Activated T-helper 1 cell treated with anti-CD3 and anti-CD28 coated beads, Interleukin-2, amount 50 U/mL, for 16 hours (primary cell): ENCODE results near the gene UTRN.

Experiments
- DNase-seq, 2 donors: peaks; one replicate each; pipeline ENCODE4 v3.0.0-alpha.2; 2020; ENCODE audit warnings: low read depth in 1 of 2, low spot score in 1 of 2

UTRN gene

DNA sequence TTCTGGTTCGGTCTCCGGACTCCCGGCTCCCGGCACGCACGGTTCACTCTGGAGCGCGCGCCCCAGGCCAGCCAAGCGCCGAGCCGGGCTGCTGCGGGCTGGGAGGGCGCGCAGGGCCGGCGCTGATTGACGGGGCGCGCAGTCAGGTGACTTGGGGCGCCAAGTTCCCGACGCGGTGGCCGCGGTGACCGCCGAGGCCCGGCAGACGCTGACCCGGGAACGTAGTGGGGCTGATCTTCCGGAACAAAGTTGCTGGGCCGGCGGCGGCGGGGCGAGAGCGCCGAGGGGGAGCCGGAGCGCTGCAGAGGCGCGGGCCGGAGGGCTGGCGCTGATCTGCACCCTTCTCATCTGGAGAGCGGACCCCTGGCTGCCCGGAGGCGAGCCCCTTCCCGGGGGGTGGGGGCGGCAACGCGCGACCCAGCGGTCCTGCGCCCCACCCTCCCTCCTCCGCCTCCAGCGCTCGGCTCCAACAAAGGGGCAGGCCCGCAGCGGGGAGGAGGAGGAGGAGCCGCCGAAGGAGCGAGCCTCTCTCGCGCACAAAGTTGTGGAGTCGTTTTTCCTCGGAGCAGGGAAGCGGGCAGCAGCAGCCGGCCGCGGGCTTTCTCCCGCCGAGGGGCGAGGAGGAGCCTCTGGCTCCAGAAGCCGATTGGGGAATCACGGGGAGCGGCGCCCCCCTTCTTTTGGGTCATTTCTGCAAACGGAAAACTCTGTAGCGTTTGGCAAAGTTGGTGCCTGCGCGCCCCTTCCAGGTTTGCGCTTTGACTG is at the start of gene UTRN:
TSS of gene UTRN (plus strand) at position 553 of the 765 bp plus-strand sequence. CDS start 6,494 bp downstream, outside the sequence.
- DNase-seq, result peak in 1 of 2 donors; percentile 13

DNA sequence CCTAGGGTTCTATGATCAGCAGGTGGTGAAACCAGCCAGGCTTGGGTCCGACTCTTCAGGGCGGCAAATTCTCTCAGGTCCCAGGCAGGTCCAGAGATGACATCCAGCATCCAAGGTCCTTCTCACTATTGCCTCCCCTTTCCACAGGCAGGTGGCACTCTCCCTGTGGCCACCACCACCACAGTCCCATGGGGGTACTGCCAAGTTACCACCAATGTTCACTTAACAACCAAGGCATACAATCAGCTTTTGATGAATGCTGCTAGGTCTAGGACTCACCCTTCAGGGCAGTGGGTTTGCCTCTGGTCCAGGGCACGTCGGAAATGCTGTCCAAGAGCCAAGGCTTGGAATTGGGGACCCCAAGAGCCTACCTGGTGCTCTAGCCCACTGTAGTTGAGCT is 40.4 kb upstream of the UTRN start:
- DNase-seq, result no peak

DNA sequence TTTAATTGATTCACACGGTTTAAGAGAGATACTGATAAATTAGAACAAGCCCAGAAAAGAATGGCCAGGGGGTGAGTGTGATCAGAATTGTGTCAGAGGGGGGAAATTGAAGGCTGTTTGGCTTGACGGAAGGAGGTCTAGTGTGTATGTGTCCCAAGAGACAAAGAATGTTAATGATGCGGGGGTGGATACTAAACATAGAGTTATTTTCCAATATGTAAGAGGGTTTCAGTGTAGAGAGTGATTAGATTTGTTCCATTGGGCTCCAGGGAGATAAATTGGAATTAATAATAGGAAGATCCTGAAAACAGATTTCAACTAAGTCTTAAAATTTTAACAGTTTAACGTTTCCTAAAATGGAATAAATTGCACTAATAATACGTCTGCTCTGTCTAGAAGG is 38.1 kb upstream of the UTRN start:
- DNase-seq, result no peak

DNA sequence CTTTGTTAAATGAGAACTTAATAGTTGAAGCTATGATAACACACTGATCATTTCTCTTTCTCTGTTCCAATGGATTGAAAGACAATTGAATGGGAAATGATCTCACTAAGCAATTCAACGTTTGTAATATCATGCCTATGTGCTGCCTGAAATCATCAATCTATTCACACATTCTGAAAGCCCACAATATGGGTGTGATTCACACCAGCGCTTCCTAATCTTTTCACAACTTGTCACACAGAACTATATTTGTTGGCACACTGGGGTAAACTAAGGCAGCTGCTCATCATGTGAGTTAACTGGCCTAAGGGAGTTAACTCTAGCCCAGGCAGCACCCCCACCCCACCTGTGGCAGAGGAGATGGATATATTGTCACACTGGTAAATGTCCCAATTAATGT is 37.1 kb upstream of the UTRN start:
- no peak for DNase-seq

DNA sequence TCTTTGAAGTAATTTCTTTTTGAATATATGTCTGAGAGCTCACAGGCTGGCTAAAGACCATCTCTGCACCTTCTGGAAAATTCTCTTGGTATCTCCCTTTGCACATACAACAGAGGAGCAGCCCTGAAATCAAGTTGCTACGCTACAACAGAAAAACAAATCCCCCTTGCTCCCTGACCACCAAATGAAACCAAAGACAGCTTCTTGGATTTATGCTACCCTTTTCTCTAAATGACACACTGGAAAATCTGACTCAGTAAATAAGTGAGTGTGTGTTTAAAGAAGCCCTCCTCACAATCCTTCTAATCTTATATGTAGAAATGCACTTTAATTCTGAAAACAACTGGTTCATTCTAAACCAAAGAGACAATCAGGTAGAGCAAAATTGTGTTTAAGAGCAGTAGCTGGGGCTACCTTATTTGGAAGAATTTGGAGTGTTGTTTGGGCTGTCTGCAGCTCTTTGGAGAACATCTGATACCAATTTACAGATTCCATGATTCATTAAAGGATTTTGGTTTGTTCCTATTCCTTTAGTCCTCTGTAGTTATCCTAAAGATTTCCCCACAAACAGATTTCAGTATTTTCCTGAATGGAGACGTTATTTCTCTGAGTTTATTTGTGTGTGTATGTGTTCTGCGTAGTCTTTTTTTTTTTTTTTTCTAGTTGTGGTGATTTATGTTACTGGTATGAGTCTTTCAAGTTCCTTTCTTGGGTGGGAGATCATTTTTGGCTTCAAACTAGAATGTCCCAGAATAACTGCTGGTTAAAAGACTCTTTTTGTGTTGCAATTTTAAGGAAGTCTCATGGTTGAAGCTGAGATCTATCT is 36.4 kb upstream of the UTRN start:
- no peak for DNase-seq

DNA sequence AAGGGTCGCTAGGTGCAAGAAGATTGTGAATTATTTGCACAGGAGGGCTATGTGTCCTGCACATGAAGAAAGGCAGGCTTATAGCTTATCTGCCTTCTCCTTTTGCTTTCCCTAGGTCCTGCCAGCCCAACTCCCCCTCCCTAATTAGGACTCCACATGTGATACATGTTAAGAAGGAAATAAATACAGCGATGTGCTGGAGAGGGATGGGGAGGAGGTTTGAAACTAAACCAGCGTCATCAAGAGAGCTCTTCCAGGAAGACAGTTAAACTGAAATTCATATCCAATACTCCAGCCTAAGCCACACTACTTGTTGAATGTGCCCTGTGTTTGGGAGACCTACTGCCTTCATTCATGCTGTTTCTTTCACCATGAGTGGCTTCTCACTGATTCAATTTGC is 34.9 kb upstream of the UTRN start:
- DNase-seq, result no peak

DNA sequence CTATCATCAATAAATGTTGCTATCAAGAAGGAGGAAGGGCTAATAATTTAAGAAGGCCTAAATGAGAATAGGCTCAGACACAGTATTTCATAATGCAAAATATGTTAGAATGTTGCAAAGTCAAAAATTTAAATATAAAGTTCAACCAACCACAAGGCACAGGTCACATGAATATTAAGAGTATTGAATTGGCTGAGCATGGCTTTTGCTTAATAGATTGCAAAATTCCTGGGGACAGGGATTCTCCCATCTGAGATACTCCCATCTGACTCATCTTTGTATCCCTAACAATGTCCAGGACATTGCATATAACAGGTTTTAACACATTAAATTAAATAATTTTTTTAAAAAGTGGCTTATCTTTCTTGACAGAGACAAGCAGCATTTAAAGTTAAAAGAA is 32.9 kb upstream of the UTRN start:
- DNase-seq, result no peak

DNA sequence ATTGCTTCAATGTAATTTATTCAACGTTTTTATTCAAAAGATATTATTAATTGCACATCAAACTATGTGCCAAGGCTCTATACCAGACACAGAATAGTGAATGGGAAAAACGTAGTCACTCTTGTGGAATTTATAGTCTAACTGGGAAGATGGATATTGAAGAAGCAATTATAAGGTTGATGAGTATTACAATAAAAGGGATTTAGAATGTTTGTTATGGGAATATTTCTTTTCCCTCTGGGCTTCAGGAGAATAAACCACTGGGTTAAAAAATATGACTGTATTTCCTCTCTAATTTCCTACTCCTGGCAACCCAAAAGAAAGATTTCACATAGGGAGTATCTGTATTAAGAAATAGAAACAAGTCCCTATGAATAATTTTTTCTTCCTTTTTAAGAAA is 25.1 kb upstream of the UTRN start:
- no peak for DNase-seq

DNA sequence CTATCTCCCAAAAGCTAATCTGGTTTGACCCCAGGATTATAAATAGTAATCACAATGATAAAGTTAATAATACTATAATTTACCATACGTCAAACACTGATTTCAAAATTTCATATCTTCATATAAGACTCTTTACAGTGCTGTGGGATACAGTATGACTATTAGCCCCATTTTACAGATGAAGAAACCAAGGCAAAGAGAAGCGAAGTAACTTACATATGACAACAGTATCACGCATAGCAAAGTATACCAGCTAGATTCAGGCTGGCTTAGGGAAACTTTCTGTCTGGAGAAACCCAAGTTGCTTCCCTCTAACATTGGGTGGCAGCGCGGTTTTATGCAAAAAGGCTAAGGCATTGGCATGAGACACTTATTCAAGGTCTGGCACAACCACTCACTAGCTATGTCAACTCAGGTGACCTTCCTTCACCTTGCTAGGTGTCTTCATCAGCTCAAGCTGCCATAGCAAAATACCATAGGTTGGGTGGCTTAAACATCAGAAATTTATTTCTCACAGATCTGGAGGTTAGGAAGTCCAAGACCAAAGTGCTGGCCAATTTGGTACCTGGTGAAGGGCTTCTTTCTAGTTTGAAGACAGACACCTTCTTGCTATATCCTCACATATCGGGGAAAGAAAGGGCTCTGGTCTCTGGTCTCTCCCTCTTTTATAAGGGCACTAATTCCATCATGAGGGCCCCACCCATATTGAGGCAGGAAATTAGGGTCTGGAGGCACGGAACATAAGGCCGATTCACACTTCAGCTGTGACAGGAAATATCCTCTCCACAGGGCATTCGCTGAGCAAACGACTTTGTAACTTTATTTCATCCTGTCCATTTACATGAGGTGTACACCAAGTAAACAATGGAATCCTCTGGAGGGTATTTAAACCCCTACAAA is 22.4 kb upstream of the UTRN start:
- DNase-seq, result no peak

DNA sequence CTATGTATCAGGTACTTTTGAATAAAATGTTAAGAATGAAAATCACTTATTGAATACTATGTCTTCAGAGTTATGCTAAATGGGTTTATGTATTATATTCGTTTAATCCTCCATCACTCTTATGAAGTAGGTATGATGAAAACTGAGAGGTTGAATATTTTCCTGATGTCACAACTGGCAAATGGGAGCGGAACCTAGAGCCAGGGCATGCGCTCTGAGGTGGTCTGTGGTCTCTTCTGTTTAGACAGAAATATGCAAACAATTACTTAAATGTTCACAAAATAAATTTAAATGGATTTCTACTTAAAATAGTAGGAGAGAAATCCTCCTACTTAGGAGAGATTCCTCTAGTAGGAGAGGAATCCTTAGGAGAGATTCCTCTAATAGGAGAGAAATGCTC is 21.3 kb upstream of the UTRN start:
- no peak for DNase-seq

DNA sequence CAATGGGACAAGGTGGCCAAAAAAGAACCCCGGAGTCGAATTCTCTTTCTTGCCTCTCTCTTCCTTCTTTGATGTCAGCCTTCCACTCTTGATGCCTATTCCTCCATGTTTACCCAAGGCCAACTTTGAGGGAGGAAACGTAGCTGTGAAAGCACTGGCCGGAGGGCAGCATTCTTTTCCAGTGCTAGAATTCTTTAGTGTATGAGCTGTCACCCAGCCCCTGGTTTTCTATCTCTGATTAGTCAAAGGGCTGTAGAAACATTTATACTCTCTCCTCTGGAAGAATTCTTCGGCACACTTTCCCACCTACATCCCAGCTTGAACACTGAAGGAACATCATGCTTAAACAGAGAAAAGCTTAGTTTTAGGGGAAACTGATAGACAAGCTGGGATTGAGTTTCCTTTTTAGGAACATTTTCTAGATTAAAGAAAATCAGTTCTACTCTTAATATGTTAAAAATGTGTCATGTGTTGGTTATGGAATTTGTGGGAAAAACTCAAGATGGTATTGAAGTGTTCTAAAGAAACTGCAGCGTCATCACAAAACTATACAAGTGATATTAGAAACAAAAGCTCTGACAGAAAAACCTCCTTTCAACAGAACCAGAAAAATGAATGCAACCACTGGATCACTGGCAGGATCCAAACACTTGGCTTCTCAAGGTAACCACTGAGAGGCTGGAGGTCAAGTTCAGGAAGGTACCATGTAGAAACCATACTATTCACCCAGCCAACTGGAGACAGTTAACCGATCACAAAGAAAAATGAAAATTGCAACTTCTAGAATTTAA is 20.7 kb upstream of the UTRN start:
- no peak for DNase-seq

DNA sequence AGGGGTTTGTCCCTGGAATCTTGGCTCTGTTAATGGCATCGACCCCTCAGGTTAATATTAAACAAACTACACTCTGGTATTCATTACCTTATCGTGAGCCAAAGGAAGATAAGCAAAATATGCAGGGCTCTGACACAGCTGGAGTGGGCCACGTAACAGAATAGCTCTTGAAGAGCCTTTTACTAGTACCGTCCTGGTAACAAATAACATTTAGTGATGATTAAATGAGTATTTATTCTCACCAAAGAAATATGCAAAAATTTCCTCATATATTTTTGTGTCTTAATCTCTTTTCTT is 20.1 kb upstream of the UTRN start:
- DNase-seq, result no peak

DNA sequence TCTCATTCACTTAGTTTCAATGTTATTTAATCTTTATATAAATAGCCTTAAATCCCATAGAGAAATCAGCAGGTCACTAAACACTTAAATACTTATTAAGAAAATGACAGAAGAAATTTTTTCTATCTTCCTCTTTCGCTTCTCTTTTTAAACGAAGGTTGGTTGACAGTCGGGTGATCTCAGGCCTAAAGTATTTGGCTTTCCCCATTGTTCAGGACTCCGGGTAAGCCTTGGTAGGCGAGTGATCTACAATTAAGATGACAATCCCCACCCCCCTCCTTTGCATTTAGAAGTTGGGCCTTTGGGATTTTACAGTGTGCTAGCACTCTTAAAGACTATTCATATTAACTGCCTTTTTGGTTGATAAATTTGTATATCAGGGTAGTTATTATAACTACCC is 19.7 kb upstream of the UTRN start:
- no peak for DNase-seq

DNA sequence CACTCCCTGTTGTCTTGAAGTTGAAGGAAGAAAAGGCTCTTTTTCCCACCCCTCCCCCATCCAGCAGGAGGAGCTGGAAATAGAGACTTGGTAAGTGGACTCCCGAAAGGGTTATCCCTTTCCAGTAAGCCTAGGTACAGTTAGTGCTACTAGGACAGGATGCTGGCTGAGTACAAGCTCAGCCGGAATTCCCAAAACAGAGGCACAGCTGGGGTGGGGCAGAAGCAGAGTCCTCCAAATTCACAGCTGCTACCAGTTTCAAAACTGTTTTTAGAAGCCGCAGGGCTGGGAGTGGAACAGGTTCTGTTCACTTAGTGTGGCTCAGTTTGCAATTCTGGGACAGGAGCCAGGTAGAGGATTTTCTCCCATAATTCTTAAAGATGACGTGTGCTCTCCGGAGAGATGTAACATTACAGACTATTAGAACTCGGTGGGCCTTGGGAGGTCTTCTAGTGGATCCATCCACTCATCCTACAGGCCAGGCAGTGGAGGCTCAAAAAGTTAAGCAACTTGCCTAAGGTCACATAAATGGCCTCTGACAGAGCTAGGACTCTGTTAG is 19.0 kb upstream of the UTRN start:
- no peak for DNase-seq

DNA sequence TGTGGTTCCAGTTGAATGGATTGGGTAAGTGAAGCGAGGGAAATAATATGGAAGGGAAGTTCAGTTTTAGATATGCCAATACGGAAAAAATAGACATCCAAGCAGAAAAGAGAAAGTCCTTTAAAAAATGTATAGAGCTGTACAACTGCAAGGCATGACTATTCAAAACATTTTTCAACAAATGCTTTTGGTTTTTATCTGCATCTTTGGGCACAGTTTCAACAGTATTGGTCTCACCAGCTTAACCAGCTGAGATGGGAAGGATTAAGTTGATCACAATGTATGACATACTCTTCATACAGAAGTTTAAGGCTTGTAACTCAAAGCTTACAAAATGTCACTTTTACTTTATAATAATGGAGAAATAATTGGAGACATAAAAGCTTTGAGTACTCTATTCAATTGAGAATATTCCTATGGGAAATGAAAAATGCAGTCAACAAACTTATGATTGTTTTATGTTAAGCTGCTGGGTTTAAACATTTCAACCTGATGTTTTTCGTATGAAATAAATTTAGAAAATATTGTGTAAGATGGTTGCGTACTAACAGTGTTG is 16.3 kb upstream of the UTRN start:
- no peak for DNase-seq

DNA sequence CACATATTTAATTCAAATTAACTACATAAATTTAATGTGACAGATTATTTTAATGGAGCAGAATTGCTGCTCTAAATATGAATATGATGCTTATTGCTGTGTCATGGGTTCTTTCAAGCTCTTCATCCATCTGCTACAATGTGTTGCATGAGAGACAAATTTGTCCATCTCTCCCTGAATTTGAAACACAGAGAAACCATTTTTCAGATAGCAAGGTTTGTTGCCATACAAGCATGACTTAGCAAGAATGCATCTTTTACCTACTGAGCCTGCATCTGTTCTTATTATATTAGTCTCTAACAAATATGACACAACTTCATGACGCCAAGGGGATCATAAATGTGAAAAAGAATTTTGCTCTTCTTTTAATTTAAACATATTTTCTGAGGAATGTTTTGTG is 8.0 kb upstream of the UTRN start:
- DNase-seq, result no peak

DNA sequence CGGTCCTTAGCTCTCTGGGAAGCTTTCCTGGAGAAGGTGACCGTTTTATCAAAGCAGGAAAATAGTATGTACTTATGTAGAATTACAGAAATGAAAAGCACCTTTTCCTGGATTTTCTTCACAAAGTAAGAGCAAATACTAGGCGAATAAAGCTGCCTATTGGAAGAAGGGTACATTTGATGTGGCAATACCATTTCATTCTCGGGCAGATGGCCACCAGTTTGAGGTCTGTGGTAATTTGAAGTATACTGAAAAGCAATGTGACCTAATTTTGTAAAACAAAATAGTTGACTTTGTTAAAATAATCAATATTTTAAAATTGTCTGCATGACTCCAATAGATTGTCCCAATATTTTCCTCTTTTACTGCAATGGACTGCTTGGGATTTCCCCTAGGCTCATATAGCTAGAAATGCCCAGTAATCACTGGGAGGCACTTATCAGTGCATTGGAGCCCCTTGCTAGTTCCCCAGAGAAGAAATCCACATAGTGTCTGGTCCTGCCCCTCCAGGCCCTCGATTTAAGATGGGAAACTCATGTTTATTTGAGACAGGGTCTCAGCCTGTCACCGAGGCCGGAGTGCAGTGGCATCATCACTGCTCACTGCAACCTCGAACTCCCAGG is 7.4 kb upstream of the UTRN start:
- DNase-seq, result no peak

DNA sequence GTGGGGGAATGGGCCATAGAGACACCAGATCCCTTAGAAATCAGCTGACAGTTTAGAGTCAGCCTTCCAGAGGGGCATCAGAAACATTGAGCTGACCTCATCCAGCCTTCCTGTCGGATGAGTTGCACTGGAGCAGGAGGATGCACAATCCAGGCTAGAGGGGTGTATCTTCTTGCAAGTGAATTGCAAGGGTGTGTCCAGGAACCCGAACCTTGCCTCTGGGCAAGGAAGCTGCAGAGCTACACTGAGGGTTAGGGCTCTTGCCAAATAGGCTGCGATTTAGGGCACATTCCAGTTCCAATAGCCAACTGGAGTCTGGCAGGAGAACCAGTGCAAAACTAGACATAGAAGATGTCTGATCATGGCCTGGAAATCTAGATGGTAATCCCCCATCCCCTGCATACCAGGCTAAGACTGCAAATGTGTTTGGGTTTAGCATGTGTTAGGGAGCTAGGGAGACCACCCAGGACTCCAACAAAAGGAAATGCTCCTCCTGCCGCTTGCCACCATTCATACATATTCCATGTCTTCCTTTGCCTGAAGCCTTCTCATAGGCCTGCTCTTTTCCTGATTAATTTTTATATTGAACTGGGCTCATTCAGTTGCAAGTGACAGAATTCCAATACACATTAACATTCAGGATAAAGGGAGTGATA is 6.3 kb upstream of the UTRN start:
- DNase-seq, result no peak

DNA sequence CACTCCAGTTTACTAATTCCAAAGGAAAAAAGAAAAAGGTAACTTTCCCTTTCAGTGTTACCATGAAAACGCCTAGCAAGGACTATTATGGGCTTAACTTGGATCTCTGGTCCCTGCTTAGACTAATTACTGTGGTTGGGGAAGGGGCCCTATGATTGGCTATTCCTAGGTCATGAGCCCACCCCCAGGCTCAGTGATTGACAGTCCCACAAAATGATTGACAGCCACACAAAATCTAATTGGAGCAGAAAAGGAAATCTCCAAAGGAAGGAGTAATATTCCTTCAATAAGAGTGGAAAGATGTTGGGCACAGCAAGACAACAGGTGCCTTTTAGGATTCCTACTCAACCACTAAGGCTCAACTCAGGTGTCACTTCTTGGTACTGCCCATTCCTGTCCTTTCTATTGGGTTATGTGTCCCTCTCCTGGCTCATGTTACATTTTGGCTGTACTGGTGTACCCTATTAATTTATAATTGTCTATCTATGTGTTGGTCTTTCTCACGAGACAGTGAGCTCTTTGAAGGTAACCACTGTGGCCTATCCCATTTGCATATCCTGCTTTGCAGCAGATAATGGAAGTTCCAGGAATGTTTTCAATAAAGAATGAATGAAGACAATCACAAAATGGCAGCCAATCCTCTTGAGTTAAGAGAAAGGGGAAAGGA is 5.5 kb upstream of the UTRN start:
- no peak for DNase-seq
